Fibroblast of villous mesenchyme (primary cell): Measurements from ENCODE around the gene MAN1C1. TPM values are rescaled to one million over a fixed set of nuclear protein-coding genes. Genes with fewer than 3 reads are reported as not detected.

Experiments used
- DNase-seq: peaks from one replicate; pipeline ENCODE4 v3.0.0-alpha.2; 2010; ENCODE audit warnings: low read depth
- H3K4me3 ChIP-seq: 2 replicates; pipeline ENCODE4 v1.5.1; 2011; ENCODE audit warnings: low read depth, mild to moderate bottlenecking, low read length
- CTCF ChIP-seq: IDR thresholded peaks from 2 replicates; pipeline ENCODE4 v1.5.1; 2012; ENCODE audit warnings: low read depth, mild to moderate bottlenecking, low read length; ENCODE audit not compliant: insufficient read depth
- total RNA-seq: library from RNA; depleted of rRNA; stranded (reverse); fragments of >200 nt; gene quantifications from 2 replicates; pipeline ENCODE4 v1.2.3, GENCODE V29; 2012

The MAN1C1 gene
- total RNA-seq, 1 donor = 5.2 TPM

DNA sequence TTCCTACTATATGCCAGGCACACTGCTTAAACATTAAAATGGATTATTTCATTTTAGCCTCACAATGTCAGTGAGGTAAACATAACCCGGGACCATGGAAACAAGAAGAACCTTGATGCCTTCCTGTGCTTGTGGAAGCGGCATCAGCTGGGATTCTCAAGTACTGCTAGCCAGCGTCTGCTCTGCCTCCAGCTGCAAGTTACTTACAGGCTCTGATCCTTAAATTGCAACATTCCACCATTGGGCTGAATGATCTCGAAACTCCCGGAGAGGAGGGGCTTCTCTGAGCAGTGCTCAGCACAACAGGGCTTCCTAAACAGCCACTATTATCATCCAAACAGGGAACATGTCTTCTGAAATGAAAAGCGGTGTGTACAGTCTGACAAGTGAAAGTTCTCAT is 6.7 kb upstream of the MAN1C1 start:
- no peak overlapping the region for H3K4me3 ChIP-seq
- no peak for TF ChIP-seq CTCF
- peak; percentile 59 for DNase-seq

DNA sequence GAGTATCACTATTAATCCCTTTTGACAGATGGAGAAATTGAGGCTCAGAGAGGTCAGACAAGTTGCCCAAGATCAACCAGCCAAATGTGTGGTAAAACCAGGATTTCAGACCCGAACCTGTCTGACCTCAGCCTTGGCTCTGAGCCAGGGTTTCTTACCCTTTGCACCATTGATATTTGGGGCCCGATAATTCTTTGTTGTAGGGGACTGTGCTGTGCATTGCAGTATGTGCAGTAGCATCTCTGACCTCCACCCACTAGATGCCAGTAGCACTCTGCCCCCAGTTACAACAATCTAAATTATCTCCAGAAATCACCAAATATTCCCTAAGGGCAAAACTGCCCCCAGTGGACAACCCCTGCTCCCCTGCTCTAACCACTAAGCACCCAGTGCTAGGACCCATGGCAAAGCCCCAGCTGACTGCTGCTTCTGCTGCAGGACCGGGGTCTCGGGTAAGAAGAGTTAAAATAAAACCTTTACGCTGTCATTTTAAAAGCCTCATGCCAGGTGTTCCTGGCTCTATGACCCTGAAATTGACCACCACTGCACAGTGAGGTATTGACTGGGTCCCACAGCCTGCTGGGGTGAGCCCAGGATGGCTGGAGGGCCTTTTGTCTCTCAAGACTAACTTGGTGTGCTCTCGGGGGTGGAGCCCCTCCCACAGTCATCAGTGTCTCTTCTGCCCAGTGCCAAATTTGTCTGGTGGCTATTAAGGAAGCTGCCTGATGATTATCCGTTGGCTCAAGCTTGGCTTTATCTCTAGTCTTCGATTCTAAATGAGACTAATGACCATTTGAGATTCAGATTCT is 5.6 kb upstream of the MAN1C1 start:
- peak; percentile 50 for TF ChIP-seq CTCF
- DNase-seq = peak; percentile 24
- H3K4me3 ChIP-seq = no peak overlapping the region

DNA sequence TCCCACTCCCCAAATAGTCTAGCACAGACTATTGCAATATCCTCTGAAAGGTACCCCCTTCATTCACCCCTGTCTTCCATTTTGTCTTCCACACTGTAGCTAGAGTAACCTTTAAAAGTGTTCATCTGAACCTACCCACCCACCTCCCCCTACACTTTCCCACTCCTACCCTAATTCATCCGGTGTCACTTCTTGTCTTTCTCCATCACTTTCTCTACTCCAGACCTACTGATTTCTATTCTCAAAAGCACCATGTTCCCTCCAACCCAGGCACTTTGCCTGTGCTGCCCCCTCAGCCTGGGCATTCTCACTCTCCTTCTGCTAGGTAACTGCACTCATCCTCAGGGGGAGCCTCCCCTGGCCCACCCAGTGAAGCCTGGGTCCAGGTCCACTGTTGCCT is 4.7 kb upstream of the MAN1C1 start:
- no peak for TF ChIP-seq CTCF
- no peak for DNase-seq
- H3K4me3 ChIP-seq = no peak overlapping the region

DNA sequence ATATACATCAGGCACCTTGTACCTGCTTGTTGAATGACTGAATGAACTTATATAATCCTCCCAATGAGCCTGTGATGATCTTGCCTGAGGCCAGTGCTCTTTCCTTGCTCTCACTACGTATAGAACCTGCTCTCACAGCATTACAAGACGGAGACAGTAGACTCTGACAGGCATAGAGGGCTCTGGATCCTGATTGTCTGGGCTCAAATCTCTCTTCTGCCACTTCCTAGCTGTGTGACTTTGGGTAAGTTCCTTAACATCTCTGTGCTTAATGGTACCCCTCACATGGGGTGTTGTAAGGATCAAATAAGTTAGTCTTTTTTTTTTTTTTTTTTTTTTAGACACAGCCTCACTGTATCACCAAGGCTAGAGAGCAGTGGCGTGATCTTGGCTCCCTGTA is 4.2 kb upstream of the MAN1C1 start:
- DNase-seq = no peak
- TF ChIP-seq CTCF = no peak
- no peak overlapping the region for H3K4me3 ChIP-seq

GRCh38 chr1:25613091-25613490 is 3.5 kb upstream of the MAN1C1 start:
- no peak for DNase-seq
- TF ChIP-seq CTCF = no peak

DNA sequence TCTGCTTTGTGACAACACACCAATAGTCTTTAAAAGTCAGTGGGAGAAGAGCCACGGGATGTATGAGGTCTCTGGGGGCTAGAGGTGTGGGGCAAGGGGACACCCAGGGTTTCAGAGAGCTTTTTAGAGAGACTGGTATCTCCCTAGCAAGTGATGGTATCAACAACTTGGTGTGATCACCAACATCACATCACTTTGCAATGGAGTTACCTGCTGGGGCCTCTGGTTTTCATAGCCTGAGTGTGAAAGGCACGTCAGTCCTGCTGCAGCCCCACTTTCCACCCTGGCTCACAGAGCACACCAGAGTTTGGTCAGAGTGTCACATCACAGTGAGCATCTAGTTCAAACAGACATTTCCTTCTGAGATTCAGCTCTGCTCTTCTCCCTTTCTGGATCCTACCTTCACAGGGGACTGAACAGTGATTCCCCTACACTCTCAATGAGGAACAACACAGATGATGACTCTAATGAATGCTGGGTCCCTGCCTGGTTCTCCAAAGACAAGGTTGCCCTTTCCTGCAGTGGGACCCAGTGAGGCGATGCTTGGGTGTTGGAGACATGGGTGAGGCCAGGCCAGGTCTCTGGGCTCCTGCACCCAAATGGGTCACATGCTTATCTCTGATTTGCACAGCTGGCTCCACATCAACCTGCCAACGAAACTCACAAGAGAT is 2.0 kb upstream of the MAN1C1 start:
- TF ChIP-seq CTCF = no peak
- H3K4me3 ChIP-seq = no peak overlapping the region
- no peak for DNase-seq

More at GRCh38 chr1:25613091-25613490, 3.5 kb upstream of the MAN1C1 start:
- H3K4me3 ChIP-seq = no peak overlapping the region

- TF ChIP-seq CTCF = no peak
- no peak for DNase-seq
- no peak overlapping the region for H3K4me3 ChIP-seq
These were observed 1.4 kb upstream of the MAN1C1 start for GRCh38 chr1:25615172-25615541.
